GM12878 (cell line): ENCODE data around the gene SPAAR. TPM values are rescaled to one million over a fixed set of nuclear protein-coding genes. Genes with fewer than 3 reads are reported as not detected.

Experiments used
- ATAC-seq: fragments of 200-7000 bp; cut with Tn5 transposase; 3 replicates; pipeline ENCODE4 v1.9.1; 2020; ENCODE audit warnings: mild to moderate bottlenecking, moderate library complexity
- BruUV-seq: library from RNA; stranded (reverse); fragments of 400-500 nt; replicated peaks from 2 replicates; lab custom pipeline; 2021; lab: Mats Ljungman, UMichigan
- CTCF ChIA-PET: fragments of 300-600 bp; sonication (Branson Sonifier 250); formaldehyde crosslinking; extraction: SDS; loops from one replicate; lab custom pipeline; 2021; ENCODE audit warnings: inconsistent platforms; lab: Yijun Ruan, JAX
- POLR2A ChIA-PET: fragments of 350-600 bp; formaldehyde crosslinking; extraction: SDS; loops from one replicate; lab custom pipeline; 2021; ENCODE audit warnings: inconsistent platforms; lab: Charles Lee
- RAD21 ChIA-PET: fragments of 300-600 bp; sonication (Branson Sonifier 250); formaldehyde crosslinking; loops from one replicate; lab custom pipeline; 2023; ENCODE audit warnings: antibody characterized with exemption; ENCODE audit not compliant: unreplicated experiment; lab: Charles Lee
- SMC1A ChIA-PET: fragments of 300-600 bp; sonication (Branson Sonifier 250); formaldehyde crosslinking; loops from one replicate; lab custom pipeline; 2023; ENCODE audit not compliant: unreplicated experiment, uncharacterized antibody; lab: Charles Lee
- DNase-seq: peaks from one replicate; pipeline ENCODE4 v3.0.0-alpha.2; 2011; ENCODE audit warnings: low read depth, low spot score
- FAIRE-seq: peaks from 3 replicates; lab custom pipeline; 2011; peaks lifted over from hg19 to GRCh38; lab: Jason Lieb, UNC
- H2AFZ ChIP-seq: 2 replicates; pipeline ENCODE4 v1.6.0; 2011; ENCODE audit warnings: low read depth, low read length, control low read depth; ENCODE audit not compliant: control insufficient read depth
- H3K27ac ChIP-seq: 2 replicates; pipeline ENCODE4 v1.5.1; 2011; ENCODE audit warnings: control low read depth; ENCODE audit not compliant: control insufficient read depth, insufficient read depth
- H3K27me3 ChIP-seq, 2 experiments: replicated peaks in 1 of 2; 2 replicates each; pipeline versions ENCODE4 v1.6.0 to v1.6.1; 2011; ENCODE audit warnings: low read length in 1 of 2; ENCODE audit not compliant: control insufficient read depth in 2 of 2, insufficient read depth in 2 of 2
- H3K36me3 ChIP-seq, 2 experiments: 2 replicates each; pipeline ENCODE4 v1.5.1; 2011; ENCODE audit warnings: low read length in 1 of 2; ENCODE audit not compliant: control insufficient read depth in 2 of 2, insufficient read depth in 2 of 2
- H3K4me1 ChIP-seq: 2 replicates; pipeline ENCODE4 v1.6.1; 2011; ENCODE audit warnings: mild to moderate bottlenecking, low read length, moderate library complexity, mixed read lengths; ENCODE audit not compliant: control insufficient read depth, insufficient read depth
- H3K4me2 ChIP-seq: 2 replicates; pipeline ENCODE4 v1.6.0; 2011; ENCODE audit warnings: control low read depth; ENCODE audit not compliant: control insufficient read depth, insufficient read depth
- H3K4me3 ChIP-seq: fragments of 200-600 bp; sonication (generic); 2 replicates; pipeline ENCODE4 v1.5.1; 2016
- H3K79me2 ChIP-seq: 2 replicates; pipeline ENCODE4 v1.6.0; 2011; ENCODE audit warnings: low read length; ENCODE audit not compliant: control insufficient read depth, insufficient read depth
- H3K9ac ChIP-seq: 2 replicates; pipeline ENCODE4 v1.8.0; 2011; ENCODE audit warnings: low read length, control low read depth, mixed read lengths; ENCODE audit not compliant: control insufficient read depth, insufficient read depth
- H3K9me3 ChIP-seq: replicated peaks from 3 replicates; pipeline ENCODE4 v1.5.1; 2011; ENCODE audit warnings: mild to moderate bottlenecking, low read length; ENCODE audit not compliant: control insufficient read depth, insufficient read depth
- H4K20me1 ChIP-seq: 2 replicates; pipeline ENCODE4 v1.6.0; 2011; ENCODE audit not compliant: control insufficient read depth, insufficient read depth
- CBX3 ChIP-seq: fragments of 200-600 bp; sonication (generic); IDR thresholded peaks from 2 replicates; pipeline ENCODE4 v1.6.1; 2016; ENCODE audit warnings: low read depth, borderline replicate concordance
- MXI1 ChIP-seq: fragments of 150-350 bp; IDR thresholded peaks from 2 replicates; pipeline ENCODE4 v1.6.1; 2011; ENCODE audit warnings: low read depth, mild to moderate bottlenecking, inconsistent platforms, low read length, improper control_type of control experiment
- NFYB ChIP-seq: IDR thresholded peaks from 2 replicates; pipeline ENCODE4 v1.6.1; 2011; ENCODE audit warnings: low read depth, mild to moderate bottlenecking, low read length, improper control_type of control experiment, moderate library complexity; ENCODE audit not compliant: insufficient read depth
- POLR2AphosphoS5 ChIP-seq: IDR thresholded peaks from 2 replicates; pipeline ENCODE4 v1.6.1; 2011; ENCODE audit warnings: mild to moderate bottlenecking, low read length, inconsistent platforms
- RB1 ChIP-seq: fragments of 450-650 bp; formaldehyde crosslinking; IDR thresholded peaks from 2 replicates; pipeline ENCODE4 v1.6.1; 2017; ENCODE audit warnings: mild to moderate bottlenecking, borderline replicate concordance
- SIX5 ChIP-seq: IDR thresholded peaks from 2 replicates; pipeline ENCODE4 v1.6.1; 2011; ENCODE audit warnings: mild to moderate bottlenecking, low read depth, low read length, moderate library complexity; ENCODE audit not compliant: severe bottlenecking
- SMAD1 ChIP-seq: fragments of 450-650 bp; IDR thresholded peaks from 2 replicates; pipeline ENCODE4 v1.6.1; 2018; ENCODE audit warnings: mild to moderate bottlenecking, low read depth; ENCODE audit not compliant: partially characterized antibody
- SRF ChIP-seq, 2 experiments: IDR thresholded peaks; 2 replicates each; pipeline ENCODE4 v1.6.1; 2011; ENCODE audit warnings: low read depth in 2 of 2, low read length in 2 of 2, mild to moderate bottlenecking in 1 of 2, moderate library complexity in 1 of 2
- STAT3 ChIP-seq: IDR thresholded peaks from 2 replicates; pipeline ENCODE4 v1.6.1; 2011; ENCODE audit warnings: low read depth, low read length, improper control_type of control experiment
- WGBS: methylation state at CpG from one replicate; pipeline ENCODE4 v1.1.6; 2016; ENCODE audit warnings: low lambda C conversion rate; ENCODE audit not compliant: insufficient replicate concordance, insufficient coverage; ENCODE audit errors: missing lambda C conversion rate; 5-methylcytosine and 5-hydroxymethylcytosine counted together
- in situ Hi-C: fragments of 300-500 bp; cut with MboI; formaldehyde crosslinking; loops from 9 replicates; pipeline ENCODE4 v1.14.3; 2018; ENCODE audit warnings: mixed read lengths
- intact Hi-C: fragments of 100-400 bp; cut with micrococcal nuclease; formaldehyde crosslinking; loops from one replicate; pipeline ENCODE4 v1.14.2; 2022; ENCODE audit not compliant: unreplicated experiment
- polyA plus RNA-seq, 11 experiments: library from polyadenylated mRNA; depleted of rRNA in 4 of 11; unstranded in 6 of 11; stranded (reverse) in 5 of 11; fragments of >200 nt; fragmentation: Nextera tagmentation in 4 of 11; fragmentation: Illumina TruSeq in 1 of 11; extraction: Ambion mirVana in 4 of 11; extraction: Trizol in 1 of 11; gene quantifications; 1 replicate in 1 of 11; 2 replicates in 10 of 11; pipeline versions ENCODE4 v1.2.1 to v1.2.3, GENCODE V29; 2011 to 2016; ENCODE audit warnings: inconsistent platforms in 2 of 11, missing spikeins in 2 of 11, low read depth in 1 of 11
- total RNA-seq, 4 experiments: library from RNA; depleted of rRNA in 3 of 4; stranded (reverse); fragments of >200 nt in 3 of 4; fragmentation: Illumina TruSeq in 1 of 4; extraction: Trizol in 1 of 4; gene quantifications; 2 replicates each; pipeline versions ENCODE4 v1.2.1 to v1.2.3, GENCODE V29; 2013 to 2021
- TF ChIP-seq, protein P1 (sequence below): IDR thresholded peaks from 2 replicates; pipeline ENCODE4 v1.6.1; 2011; ENCODE audit warnings: low read depth, mild to moderate bottlenecking, low read length, moderate library complexity, borderline replicate concordance; ENCODE audit errors: extremely low read depth
- TF ChIP-seq, protein P2 (sequence below): IDR thresholded peaks from 2 replicates; pipeline ENCODE4 v1.6.1; 2012; ENCODE audit warnings: mild to moderate bottlenecking, low read depth, low read length

The SPAAR gene
- total and polyA plus RNA-seq, 10 of the 15 experiments (the other 5 are each of a cell fraction or from before 2014, with no cell fraction given): not detected

GRCh38 chr9:35930989-35931388 lies 21.7 kb downstream of the SPAAR start (continued):
- TF ChIP-seq, protein P1, sequence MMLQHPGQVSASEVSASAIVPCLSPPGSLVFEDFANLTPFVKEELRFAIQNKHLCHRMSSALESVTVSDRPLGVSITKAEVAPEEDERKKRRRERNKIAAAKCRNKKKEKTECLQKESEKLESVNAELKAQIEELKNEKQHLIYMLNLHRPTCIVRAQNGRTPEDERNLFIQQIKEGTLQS: no peak
- TF ChIP-seq MXI1 (no peak), POLR2AphosphoS5 (no peak), RB1 (no peak), SMAD1 (no peak), NFYB (no peak)

GRCh38 chr9:35932735-35933134 lies 23.4 kb downstream of the SPAAR start:
- Histone ChIP-seq H3K4me3 (no peak overlapping the region), H3K9me3 (no peaks in the 10 kb centered on the region), H3K27ac (no peak overlapping the region), H3K27me3 (no peaks in the 10 kb centered on the region), H3K4me1 (peaks cover 3% of the 10 kb centered on the region), H4K20me1 (no peaks in the 10 kb centered on the region), H3K79me2 (no peaks in the 10 kb centered on the region), H3K9ac (no peak overlapping the region), H2AFZ (no peak overlapping the region), H3K36me3 (no peaks in the 10 kb centered on the region), H3K4me2 (no peak overlapping the region)
- no TSS peak for BruUV-seq
- ATAC-seq: peak; percentile 57
- no peak for TF ChIP-seq SIX5
- TF ChIP-seq STAT3: no peak
- no peak for TF ChIP-seq CBX3
- no peak for TF ChIP-seq SRF (IDR thresholded peaks at IDR 0.05; ENCODE audit: low read depth in 2 of 2, low read length in 2 of 2)
- TF ChIP-seq, protein P2, sequence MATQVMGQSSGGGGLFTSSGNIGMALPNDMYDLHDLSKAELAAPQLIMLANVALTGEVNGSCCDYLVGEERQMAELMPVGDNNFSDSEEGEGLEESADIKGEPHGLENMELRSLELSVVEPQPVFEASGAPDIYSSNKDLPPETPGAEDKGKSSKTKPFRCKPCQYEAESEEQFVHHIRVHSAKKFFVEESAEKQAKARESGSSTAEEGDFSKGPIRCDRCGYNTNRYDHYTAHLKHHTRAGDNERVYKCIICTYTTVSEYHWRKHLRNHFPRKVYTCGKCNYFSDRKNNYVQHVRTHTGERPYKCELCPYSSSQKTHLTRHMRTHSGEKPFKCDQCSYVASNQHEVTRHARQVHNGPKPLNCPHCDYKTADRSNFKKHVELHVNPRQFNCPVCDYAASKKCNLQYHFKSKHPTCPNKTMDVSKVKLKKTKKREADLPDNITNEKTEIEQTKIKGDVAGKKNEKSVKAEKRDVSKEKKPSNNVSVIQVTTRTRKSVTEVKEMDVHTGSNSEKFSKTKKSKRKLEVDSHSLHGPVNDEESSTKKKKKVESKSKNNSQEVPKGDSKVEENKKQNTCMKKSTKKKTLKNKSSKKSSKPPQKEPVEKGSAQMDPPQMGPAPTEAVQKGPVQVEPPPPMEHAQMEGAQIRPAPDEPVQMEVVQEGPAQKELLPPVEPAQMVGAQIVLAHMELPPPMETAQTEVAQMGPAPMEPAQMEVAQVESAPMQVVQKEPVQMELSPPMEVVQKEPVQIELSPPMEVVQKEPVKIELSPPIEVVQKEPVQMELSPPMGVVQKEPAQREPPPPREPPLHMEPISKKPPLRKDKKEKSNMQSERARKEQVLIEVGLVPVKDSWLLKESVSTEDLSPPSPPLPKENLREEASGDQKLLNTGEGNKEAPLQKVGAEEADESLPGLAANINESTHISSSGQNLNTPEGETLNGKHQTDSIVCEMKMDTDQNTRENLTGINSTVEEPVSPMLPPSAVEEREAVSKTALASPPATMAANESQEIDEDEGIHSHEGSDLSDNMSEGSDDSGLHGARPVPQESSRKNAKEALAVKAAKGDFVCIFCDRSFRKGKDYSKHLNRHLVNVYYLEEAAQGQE: no peak
- intact Hi-C loops (no loop called here), in situ Hi-C loops (no loop called here)
- ChIA-PET CTCF (interaction anchor here (1.1 kb wide), 1 partner anchor 13 kb away, joined by 3 read pairs; no protein-coding TSS in a partner anchor), POLR2A (interaction anchor here (0.6 kb wide), 1 partner anchor 29 kb away, joined by 3 read pairs; no protein-coding TSS in a partner anchor), SMC1A (no interaction called here), RAD21 (no interaction called here)
- DNase-seq: no peak
- 60% methylated on average over 3 of the region's 3 CpGs for whole genome bisulfite sequencing
- FAIRE-seq: no peak
